ENCODE measurements around the gene TASP1. TPM values are rescaled to one million over a fixed set of nuclear protein-coding genes. Genes with fewer than 3 reads are reported as not detected.

The TASP1 gene
- total RNA-seq, 4 donors from 2014 or later: 14.3 to 17.1 (median 15.6) TPM

DNA sequence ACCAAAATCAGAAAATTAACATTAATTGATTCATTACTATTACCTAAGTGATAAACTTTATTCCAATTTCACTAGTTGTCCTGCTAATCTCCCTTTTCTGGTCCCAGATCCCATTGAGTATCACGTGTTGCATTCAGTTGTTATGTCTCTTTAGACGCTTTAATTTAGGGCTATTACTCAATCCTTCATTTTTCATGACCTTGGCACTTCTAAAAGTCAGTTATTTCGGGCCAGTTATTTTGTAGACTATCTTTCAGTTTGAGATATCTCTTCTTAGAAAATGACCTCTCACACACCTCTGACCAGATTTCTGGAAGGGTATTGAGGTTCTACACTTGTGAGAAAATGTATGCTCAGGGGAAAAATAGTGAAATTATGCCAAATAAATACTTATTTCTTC, 34.0 kb upstream of the TASP1 start:
- no peaks in the 10 kb centered on the region for H3K27me3 ChIP-seq
- TF ChIP-seq POLR2A (IDR thresholded peaks at IDR 0.05) (no peak), EP300 (IDR thresholded peaks at IDR 0.05) (peak in 1 of 2 donors; percentile 24)
- TF ChIP-seq, protein P1, sequence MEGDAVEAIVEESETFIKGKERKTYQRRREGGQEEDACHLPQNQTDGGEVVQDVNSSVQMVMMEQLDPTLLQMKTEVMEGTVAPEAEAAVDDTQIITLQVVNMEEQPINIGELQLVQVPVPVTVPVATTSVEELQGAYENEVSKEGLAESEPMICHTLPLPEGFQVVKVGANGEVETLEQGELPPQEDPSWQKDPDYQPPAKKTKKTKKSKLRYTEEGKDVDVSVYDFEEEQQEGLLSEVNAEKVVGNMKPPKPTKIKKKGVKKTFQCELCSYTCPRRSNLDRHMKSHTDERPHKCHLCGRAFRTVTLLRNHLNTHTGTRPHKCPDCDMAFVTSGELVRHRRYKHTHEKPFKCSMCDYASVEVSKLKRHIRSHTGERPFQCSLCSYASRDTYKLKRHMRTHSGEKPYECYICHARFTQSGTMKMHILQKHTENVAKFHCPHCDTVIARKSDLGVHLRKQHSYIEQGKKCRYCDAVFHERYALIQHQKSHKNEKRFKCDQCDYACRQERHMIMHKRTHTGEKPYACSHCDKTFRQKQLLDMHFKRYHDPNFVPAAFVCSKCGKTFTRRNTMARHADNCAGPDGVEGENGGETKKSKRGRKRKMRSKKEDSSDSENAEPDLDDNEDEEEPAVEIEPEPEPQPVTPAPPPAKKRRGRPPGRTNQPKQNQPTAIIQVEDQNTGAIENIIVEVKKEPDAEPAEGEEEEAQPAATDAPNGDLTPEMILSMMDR (IDR thresholded peaks at IDR 0.05): no peak
- no peaks in the 10 kb centered on the region for H3K36me3 ChIP-seq
- no peaks in the 10 kb centered on the region for H3K9me3 ChIP-seq
- peak overlapping the region in 2 of 4 donors; percentile 75 to 76 for H3K27ac ChIP-seq
- H3K4me1 ChIP-seq: peaks cover 0 to 28% (median 7%) of the 10 kb centered on the region in 4 donors
- DNase-seq (ENCODE audit: low spot score in 2 of 2): no peak
- 58 to 64% methylated on average over 3 of the region's 3 CpGs for WGBS, 2 donors
- no peak overlapping the region for H3K4me3 ChIP-seq

DNA sequence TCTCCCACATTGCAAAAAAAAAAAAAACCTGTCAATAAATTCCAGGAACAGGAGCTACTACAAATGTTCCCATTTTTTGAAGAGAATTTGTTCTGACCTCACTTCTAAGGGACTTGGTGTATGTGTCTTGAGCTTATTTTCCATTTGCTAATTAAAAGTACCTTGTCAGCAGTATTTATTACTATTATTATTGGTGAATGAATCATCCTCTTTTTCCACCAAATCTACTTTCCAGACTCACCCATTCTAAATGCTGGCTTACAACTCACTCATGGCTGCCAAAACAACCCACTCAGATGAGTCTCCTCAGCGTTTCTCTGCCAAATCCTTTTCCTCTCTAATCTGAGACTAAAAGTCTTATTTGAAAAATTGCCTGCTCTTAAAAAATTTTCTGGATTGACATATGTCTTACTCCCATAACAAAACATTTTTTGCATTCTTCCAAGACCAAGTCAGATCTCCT, 33.2 kb upstream of the TASP1 start:
- no peak overlapping the region for H3K4me3 ChIP-seq
- H3K36me3 ChIP-seq: no peaks in the 10 kb centered on the region
- no peaks in the 10 kb centered on the region for H3K9me3 ChIP-seq
- DNase-seq (ENCODE audit: low spot score in 2 of 2): peak in 1 of 2 donors; percentile 50
- peaks cover 0 to 28% (median 7%) of the 10 kb centered on the region in 4 donors for H3K4me1 ChIP-seq
- no peaks in the 10 kb centered on the region for H3K27me3 ChIP-seq
- peak in 1 of 2 donors; percentile 53 for TF ChIP-seq EP300 (IDR thresholded peaks at IDR 0.05)
- TF ChIP-seq POLR2A (IDR thresholded peaks at IDR 0.05): no peak
- TF ChIP-seq, protein P1 (IDR thresholded peaks at IDR 0.05): no peak
- 6 to 15% methylated on average over 1 of the region's 1 CpG for WGBS, 2 donors
- H3K27ac ChIP-seq: peak overlapping the region in 3 of 4 donors; percentile 19 to 76 (median 75)

DNA sequence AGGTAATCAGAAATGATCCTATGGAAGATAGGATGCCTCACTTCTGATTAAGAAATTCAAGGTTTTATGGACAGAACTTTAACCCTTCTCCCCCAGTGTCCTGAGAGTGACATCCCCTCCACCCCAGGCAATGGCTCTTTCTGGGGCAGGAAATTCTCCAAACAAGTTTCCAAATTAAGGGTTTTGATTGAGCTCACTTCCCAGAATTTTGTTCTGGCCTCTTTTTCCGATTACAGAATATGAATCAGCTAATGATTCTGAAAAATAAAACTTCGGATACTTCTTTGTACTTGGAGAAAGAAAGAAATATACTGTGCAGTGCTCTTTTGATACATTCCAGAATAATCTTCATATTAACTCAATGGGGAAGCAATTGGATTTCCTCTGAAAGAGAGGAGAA, 32.8 kb upstream of the TASP1 start:
- Histone ChIP-seq H3K4me1 (peaks cover 0 to 28% (median 7%) of the 10 kb centered on the region in 4 donors), H3K4me3 (no peak overlapping the region), H3K27me3 (no peaks in the 10 kb centered on the region), H3K27ac (peak overlapping the region in 3 of 4 donors; percentile 48 to 76 (median 75)), H3K9me3 (no peaks in the 10 kb centered on the region), H3K36me3 (no peaks in the 10 kb centered on the region)
- WGBS, 2 donors: 23 to 24% methylated on average over 2 of the region's 2 CpGs
- TF ChIP-seq EP300 (IDR thresholded peaks at IDR 0.05): no peak
- TF ChIP-seq POLR2A (IDR thresholded peaks at IDR 0.05): no peak
- TF ChIP-seq, protein P1 (IDR thresholded peaks at IDR 0.05): no peak
- no peak for DNase-seq (ENCODE audit: low spot score in 2 of 2)

DNA sequence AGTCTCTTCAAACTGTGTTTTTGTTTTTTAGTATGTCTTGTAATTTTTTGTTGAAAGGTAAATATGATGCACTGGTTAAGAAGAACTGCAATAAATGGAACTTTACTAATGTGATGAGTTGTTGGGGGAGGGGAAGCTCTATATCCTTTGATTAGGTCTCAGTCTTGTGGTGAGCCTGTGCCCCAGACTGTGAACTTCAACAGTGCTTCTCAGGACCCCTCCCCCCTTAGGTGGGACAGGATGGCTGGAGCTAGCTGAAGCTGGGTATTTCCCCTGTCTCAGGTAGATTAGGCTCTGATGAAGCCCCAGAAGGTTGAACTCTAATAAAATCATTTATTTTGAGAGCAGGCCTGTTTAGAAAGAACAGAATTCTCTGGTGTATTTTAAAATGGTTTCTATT, 31.4 kb upstream of the TASP1 start:
- peaks cover 0 to 28% (median 7%) of the 10 kb centered on the region in 4 donors for H3K4me1 ChIP-seq
- no peaks in the 10 kb centered on the region for H3K27me3 ChIP-seq
- no peaks in the 10 kb centered on the region for H3K9me3 ChIP-seq
- H3K4me3 ChIP-seq: no peak overlapping the region
- peak overlapping the region in 2 of 4 donors; percentile 75 to 76 for H3K27ac ChIP-seq
- no peaks in the 10 kb centered on the region for H3K36me3 ChIP-seq
- TF ChIP-seq POLR2A (IDR thresholded peaks at IDR 0.05) (no peak), EP300 (IDR thresholded peaks at IDR 0.05) (no peak)
- no peak for DNase-seq (ENCODE audit: low spot score in 2 of 2)

- Histone ChIP-seq H3K27me3 (no peaks in the 10 kb centered on the region), H3K9me3 (no peaks in the 10 kb centered on the region), H3K4me3 (no peak overlapping the region), H3K36me3 (no peaks in the 10 kb centered on the region), H3K27ac (no peak overlapping the region), H3K4me1 (peaks cover 0 to 17% (median 0%) of the 10 kb centered on the region in 4 donors)
- TF ChIP-seq, protein P1 (IDR thresholded peaks at IDR 0.05): no peak
- TF ChIP-seq POLR2A (IDR thresholded peaks at IDR 0.05): no peak
- no peak for TF ChIP-seq EP300 (IDR thresholded peaks at IDR 0.05)
- no peak for DNase-seq (ENCODE audit: low spot score in 2 of 2)
- WGBS, 2 donors: 87 to 91% methylated on average over 7 of the region's 7 CpGs
These were observed 27.1 kb upstream of the TASP1 start for GRCh38 chr20:13665709-13666395.

Data from tibial nerve (tissue), 4 donors.